ENCODE data around the gene TMEM151B. TPM values are rescaled to one million over a fixed set of nuclear protein-coding genes. Genes with fewer than 3 reads are reported as not detected.
A peak's percentile ranks its signal among the peaks of the same experiment; 100 is the strongest.

TMEM151B gene
- polyA plus RNA-seq, 12 donors: 0.15 to 2.8 (median 0.38) TPM; not detected in 2

GRCh38 chr6:44232676-44233566 lies 37.3 kb upstream of the TMEM151B start:
- DNase-seq: no peak

GRCh38 chr6:44233567-44234100 lies 36.6 kb upstream of the TMEM151B start:
- no peak for DNase-seq

DNA sequence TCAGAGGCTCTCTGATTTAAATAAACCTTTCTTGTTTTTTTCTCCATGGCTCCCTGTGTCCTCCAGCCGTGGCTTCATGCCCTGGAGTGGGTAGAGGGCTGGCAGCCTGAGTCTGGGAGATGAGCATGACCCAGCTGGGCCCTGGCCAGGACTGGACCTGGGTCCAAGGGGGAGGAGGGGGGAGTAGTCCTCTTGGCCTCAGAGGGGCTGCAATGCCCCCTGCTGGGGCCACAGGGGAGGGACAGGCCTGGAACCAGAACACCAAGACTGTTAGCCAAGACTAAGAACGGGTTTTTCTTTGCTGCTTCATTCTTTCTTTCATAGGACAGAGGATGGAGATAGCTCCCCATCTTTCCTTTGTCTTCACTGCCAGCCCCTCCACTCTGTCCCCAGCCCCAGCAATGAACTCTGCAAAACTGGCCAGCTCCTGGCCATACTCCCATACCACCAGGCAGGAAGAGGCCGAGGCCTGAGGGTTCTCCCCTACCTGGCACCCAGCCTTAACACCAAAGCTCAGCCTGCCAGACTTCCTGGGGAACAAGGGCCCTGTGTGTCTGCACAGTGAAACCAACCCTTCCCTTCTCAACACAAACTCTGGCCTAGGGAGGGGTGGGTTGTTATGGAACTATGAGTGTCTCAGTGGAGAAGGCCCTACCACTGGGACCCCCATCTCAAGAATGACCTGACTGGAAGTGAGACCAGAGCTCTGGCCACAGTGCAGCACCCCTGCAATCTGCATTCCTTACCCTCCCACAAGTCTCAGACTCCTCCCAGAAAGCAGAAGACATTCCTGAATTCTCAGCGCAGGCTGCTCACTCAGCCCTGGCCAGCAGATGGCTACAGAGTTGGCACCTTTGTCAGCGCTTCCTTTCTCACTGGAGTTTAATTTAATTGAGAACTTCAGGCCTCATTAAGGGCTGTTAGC lies 35.9 kb upstream of the TMEM151B start:
- DNase-seq: peak; percentile 68

GRCh38 chr6:44235269-44235668 lies 35.0 kb upstream of the TMEM151B start:
- no peak for DNase-seq

GRCh38 chr6:44235891-44236516 lies 34.2 kb upstream of the TMEM151B start:
- no peak for DNase-seq

GRCh38 chr6:44237021-44237812 lies 33.0 kb upstream of the TMEM151B start:
- DNase-seq: peak; percentile 79

DNA sequence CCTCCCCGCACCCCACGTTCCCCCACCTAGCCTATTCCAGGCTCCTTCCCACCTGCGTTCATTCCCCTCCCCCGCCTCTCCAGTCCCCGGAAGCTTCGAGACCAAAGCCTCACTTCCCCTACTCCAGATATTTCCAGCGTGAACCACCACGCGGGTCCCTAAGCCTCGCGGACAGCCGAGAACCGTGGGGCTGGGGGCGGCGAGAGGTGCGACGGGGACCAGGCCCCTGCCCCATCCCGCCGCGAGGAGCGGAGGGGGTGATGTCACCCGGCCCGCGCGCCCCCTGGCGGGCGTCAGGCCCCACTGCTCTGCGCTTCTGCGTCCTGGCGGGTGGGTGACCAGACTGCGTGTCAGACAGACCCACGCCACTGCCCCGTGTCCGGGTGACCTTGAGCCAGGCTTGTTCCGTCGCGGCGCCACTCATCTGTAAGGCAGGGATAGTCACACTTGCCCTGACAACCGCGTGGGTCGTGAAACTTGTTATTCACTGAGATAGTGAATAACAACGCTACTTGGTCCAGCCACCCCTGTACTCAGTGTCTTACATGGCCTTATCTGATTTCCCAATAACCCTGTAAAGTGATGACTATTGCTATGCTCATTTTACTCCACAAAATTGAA lies 32.3 kb upstream of the TMEM151B start:
- DNase-seq: peak; percentile 83

- DNase-seq: no peak
Measured at GRCh38 chr6:44238687-44239350, 31.4 kb upstream of the TMEM151B start.

GRCh38 chr6:44243345-44243744 lies 26.9 kb upstream of the TMEM151B start:
- no peak for DNase-seq

- DNase-seq: no peak
Measured at GRCh38 chr6:44245391-44245911, 24.8 kb upstream of the TMEM151B start.

GRCh38 chr6:44245912-44246662 lies 24.2 kb upstream of the TMEM151B start:
- DNase-seq: peak; percentile 88

GRCh38 chr6:44246663-44247337 lies 23.4 kb upstream of the TMEM151B start, which contains the start of gene HSP90AB1:
Gene HSP90AB1 (plus strand): TSS chr6:44247101. CDS start chr6:44248630, 1,529 bp downstream.
- peak; percentile 94 for DNase-seq

- peak; percentile 66 for DNase-seq
Measured at GRCh38 chr6:44247338-44248302, 22.6 kb upstream of the TMEM151B start.

DNA sequence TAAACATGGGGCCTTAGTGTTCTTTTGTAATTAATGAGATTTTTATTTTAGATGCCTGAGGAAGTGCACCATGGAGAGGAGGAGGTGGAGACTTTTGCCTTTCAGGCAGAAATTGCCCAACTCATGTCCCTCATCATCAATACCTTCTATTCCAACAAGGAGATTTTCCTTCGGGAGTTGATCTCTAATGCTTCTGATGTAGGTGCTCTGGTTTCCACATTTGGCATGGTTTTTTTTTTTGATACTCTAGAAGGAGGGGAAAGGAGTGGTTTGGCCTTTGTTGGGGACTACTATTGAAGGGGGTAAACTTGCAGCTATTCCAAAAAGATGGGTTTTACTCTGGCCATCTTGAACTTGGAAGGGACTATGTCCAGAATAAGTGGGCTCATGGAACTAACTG lies 21.7 kb upstream of the TMEM151B start:
- DNase-seq: no peak

DNA sequence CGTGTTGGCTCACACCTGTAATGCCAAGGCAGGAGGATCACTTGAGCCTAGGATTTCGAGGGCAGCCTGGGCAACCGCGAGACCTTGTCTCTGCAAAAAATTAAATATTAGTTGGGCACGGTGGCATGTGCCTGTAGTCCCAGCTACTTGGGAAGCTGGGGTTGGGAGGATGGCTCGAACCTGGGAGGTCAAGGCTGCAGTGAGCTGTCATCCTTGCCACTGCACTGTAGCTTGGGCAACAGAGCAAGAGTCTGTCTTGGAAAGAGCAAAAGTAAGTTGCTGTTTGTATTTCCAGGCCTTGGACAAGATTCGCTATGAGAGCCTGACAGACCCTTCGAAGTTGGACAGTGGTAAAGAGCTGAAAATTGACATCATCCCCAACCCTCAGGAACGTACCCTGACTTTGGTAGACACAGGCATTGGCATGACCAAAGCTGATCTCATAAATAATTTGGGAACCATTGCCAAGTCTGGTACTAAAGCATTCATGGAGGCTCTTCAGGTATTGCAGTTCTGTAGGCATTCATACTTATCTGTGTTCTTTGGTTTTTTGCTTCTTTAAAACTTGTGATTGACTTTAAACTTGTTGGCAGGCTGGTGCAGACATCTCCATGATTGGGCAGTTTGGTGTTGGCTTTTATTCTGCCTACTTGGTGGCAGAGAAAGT lies 21.0 kb upstream of the TMEM151B start:
- DNase-seq: no peak

DNA sequence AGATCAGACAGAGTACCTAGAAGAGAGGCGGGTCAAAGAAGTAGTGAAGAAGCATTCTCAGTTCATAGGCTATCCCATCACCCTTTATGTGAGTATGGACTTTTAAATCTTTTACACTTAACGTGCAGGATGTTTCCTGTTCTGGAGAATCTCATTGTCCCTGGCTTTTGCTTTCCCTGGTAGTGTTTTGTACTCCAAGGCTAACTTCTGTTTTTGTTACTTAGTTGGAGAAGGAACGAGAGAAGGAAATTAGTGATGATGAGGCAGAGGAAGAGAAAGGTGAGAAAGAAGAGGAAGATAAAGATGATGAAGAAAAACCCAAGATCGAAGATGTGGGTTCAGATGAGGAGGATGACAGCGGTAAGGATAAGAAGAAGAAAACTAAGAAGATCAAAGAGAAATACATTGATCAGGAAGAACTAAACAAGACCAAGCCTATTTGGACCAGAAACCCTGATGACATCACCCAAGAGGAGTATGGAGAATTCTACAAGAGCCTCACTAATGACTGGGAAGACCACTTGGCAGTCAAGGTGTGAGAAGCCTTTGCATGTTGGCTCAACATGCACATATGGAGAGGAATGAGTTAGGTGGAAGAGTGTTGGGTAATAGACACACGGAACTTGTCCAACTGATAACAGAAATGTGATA lies 20.1 kb upstream of the TMEM151B start:
- no peak for DNase-seq

Measured in muscle of arm (tissue), 12 donors.